Measurements from ENCODE around the gene LDHA. TPM values are rescaled to one million over a fixed set of nuclear protein-coding genes. Genes with fewer than 3 reads are reported as not detected.

The LDHA gene
- total RNA-seq (755 TPM), polyA plus RNA-seq (ENCODE audit: insufficient read depth, low read depth, low replicate concordance) (466 TPM)
- long read RNA-seq, donor 1, transcript LDHA-205 (8 exons, 2,416 nt): major isoform, 64 of 130 reads
- long read RNA-seq, donor 1, transcript LDHA-216 (4 exons, 1,345 nt): minor isoform, 7 of 130 reads
- long read RNA-seq, donor 1, partial matches to known transcripts: 48 of 130 reads
- long read RNA-seq, donor 1, other reads (novel, unspliced or antisense): 0 of 130 reads
- long read RNA-seq, donor 2, transcript LDHA-218 (8 exons, 2,305 nt): minor isoform, 6 of 171 reads
- long read RNA-seq, donor 2, transcript LDHA-205 (8 exons, 2,416 nt): major isoform, 78 of 171 reads
- long read RNA-seq, donor 2, transcript LDHA-202 (5 exons, 2,169 nt): minor isoform, 7 of 171 reads
- long read RNA-seq, donor 2, transcript LDHA-216 (4 exons, 1,345 nt): minor isoform, 14 of 171 reads
- long read RNA-seq, donor 2, partial matches to known transcripts: 61 of 171 reads
- long read RNA-seq, donor 2, other reads (novel, unspliced or antisense): 0 of 171 reads
- long read RNA-seq, donor 3, transcript LDHA-216 (4 exons, 1,345 nt): minor isoform, 32 of 353 reads
- long read RNA-seq, donor 3, transcript LDHA-220 (7 exons, 1,288 nt): minor isoform, 9 of 353 reads
- long read RNA-seq, donor 3, transcript LDHA-218 (8 exons, 2,305 nt): minor isoform, 7 of 353 reads
- long read RNA-seq, donor 3, transcript LDHA-205 (8 exons, 2,416 nt): major isoform, 168 of 353 reads
- long read RNA-seq, donor 3, partial matches to known transcripts: 125 of 353 reads
- long read RNA-seq, donor 3, other reads (novel, unspliced or antisense): 0 of 353 reads
- long read RNA-seq, donor 4, transcript LDHA-202 (5 exons, 2,169 nt): minor isoform, 13 of 110 reads
- long read RNA-seq, donor 4, transcript LDHA-205 (8 exons, 2,416 nt): major isoform, 72 of 110 reads
- long read RNA-seq, donor 4, transcript LDHA-218 (8 exons, 2,305 nt): minor isoform, 8 of 110 reads
- long read RNA-seq, donor 4, transcript LDHA-220 (7 exons, 1,288 nt): minor isoform, 9 of 110 reads
- long read RNA-seq, donor 4, partial matches to known transcripts: 0 of 110 reads
- long read RNA-seq, donor 4, other reads (novel, unspliced or antisense): 0 of 110 reads
- long read RNA-seq, donor 5, transcript LDHA-205 (8 exons, 2,416 nt): major isoform, 6 of 7 reads
- long read RNA-seq, donor 5, partial matches to known transcripts: 0 of 7 reads
- long read RNA-seq, donor 5, other reads (novel, unspliced or antisense): 0 of 7 reads
- long read RNA-seq, donor 6, transcript LDHA-220 (7 exons, 1,288 nt): minor isoform, 14 of 364 reads
- long read RNA-seq, donor 6, transcript LDHA-216 (4 exons, 1,345 nt): minor isoform, 22 of 364 reads
- long read RNA-seq, donor 6, transcript LDHA-205 (8 exons, 2,416 nt): major isoform, 137 of 364 reads
- long read RNA-seq, donor 6, transcript LDHA-218 (8 exons, 2,305 nt): minor isoform, 11 of 364 reads
- long read RNA-seq, donor 6, partial matches to known transcripts: 164 of 364 reads
- long read RNA-seq, donor 6, other reads (novel, unspliced or antisense): 0 of 364 reads
- long read RNA-seq, donor 7, transcript LDHA-205 (8 exons, 2,416 nt): major isoform, 409 of 490 reads
- long read RNA-seq, donor 7, transcript LDHA-216 (4 exons, 1,345 nt): minor isoform, 10 of 490 reads
- long read RNA-seq, donor 7, transcript LDHA-202 (5 exons, 2,169 nt): minor isoform, 40 of 490 reads
- long read RNA-seq, donor 7, transcript LDHA-220 (7 exons, 1,288 nt): minor isoform, 6 of 490 reads
- long read RNA-seq, donor 7, partial matches to known transcripts: 11 of 490 reads
- long read RNA-seq, donor 7, other reads (novel, unspliced or antisense): 13 of 490 reads
- long read RNA-seq, donor 8, transcript LDHA-216 (4 exons, 1,345 nt): minor isoform, 9 of 138 reads
- long read RNA-seq, donor 8, transcript LDHA-205 (8 exons, 2,416 nt): major isoform, 51 of 138 reads
- long read RNA-seq, donor 8, partial matches to known transcripts: 66 of 138 reads
- long read RNA-seq, donor 8, other reads (novel, unspliced or antisense): 0 of 138 reads
- long read RNA-seq, donor 9, transcript LDHA-205 (8 exons, 2,416 nt): major isoform, 25 of 36 reads
- long read RNA-seq, donor 9, transcript LDHA-218 (8 exons, 2,305 nt): minor isoform, 5 of 36 reads
- long read RNA-seq, donor 9, partial matches to known transcripts: 0 of 36 reads
- long read RNA-seq, donor 9, other reads (novel, unspliced or antisense): 0 of 36 reads
- long read RNA-seq, donor 10, transcript LDHA-205 (8 exons, 2,416 nt): major isoform, 53 of 152 reads
- long read RNA-seq, donor 10, transcript LDHA-216 (4 exons, 1,345 nt): minor isoform, 14 of 152 reads
- long read RNA-seq, donor 10, partial matches to known transcripts: 73 of 152 reads
- long read RNA-seq, donor 10, other reads (novel, unspliced or antisense): 0 of 152 reads

DNA sequence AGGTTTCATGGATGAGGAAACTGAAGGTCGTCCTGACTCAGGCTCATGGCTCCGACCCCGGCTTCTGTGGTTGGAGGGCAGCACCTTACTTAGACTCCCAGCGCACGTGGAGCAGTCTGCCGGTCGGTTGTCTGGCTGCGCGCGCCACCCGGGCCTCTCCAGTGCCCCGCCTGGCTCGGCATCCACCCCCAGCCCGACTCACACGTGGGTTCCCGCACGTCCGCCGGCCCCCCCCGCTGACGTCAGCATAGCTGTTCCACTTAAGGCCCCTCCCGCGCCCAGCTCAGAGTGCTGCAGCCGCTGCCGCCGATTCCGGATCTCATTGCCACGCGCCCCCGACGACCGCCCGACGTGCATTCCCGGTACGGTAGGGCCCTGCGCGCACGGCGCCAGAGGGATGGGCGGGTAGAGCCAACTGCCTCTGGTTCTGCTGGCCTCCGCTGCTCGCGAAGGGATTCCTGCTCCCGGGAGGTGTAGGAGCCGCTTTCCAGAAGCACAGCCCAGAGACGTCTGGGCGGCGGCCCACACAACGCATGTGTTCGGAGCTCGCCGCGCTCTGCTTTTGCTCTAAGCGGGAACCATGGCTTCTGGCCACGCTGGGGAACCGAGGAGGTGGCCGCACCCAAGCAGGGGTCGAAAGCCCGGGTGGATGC, at the start of gene LDHA:
Gene LDHA, plus strand, starts transcription at position 289 of the 653 bp plus-strand sequence. CDS start 2,280 bp downstream, outside the sequence.
- no peaks in the 10 kb centered on the region for H3K9me3 ChIP-seq (ENCODE audit: control insufficient read depth in 2 of 3, insufficient read depth in 1 of 3, low read length in 3 of 3)
- intact Hi-C loops (cut with DNase I): no loop called here
- DNase-seq (peak; percentile 94 to 100 (median 96)), FAIRE-seq (no peak)
- H3K27ac ChIP-seq (ENCODE audit: low read depth in 2 of 2, low read length in 2 of 2): peak within 1 kb of the TSS; percentile 98
- H3K27me3 ChIP-seq (ENCODE audit: control insufficient read depth, insufficient read depth, low read length): no peaks in the 10 kb centered on the region
- TF ChIP-seq CTCF (IDR thresholded peaks at IDR 0.05; ENCODE audit: borderline replicate concordance, extremely low read depth, insufficient read depth): peak; percentile 4
- H3K9ac ChIP-seq (ENCODE audit: low read length in 3 of 3): peak within 1 kb of the TSS; percentile 37 to 97 (median 93)
- H3K36me3 ChIP-seq (ENCODE audit: control insufficient read depth in 2 of 3, insufficient read depth in 3 of 3, low read length in 3 of 3): peaks cover 0 to 17% (median 11%) of the 10 kb centered on the region in 3 donors
- H3K4me1 ChIP-seq (ENCODE audit: control insufficient read depth in 2 of 3, insufficient read depth in 2 of 3, low read depth in 1 of 3, low read length in 3 of 3): peaks cover 0 to 13% (median 10%) of the 10 kb centered on the region in 3 donors
- H3K4me3 ChIP-seq (ENCODE audit: low read length in 3 of 3): peak within 1 kb of the TSS; percentile 63 to 100 (median 83)

GRCh38 chr11:18347471-18348125, 46.8 kb upstream of the LDHA start:
- Histone ChIP-seq H3K36me3 (ENCODE audit: control insufficient read depth in 2 of 3, insufficient read depth in 3 of 3, low read length in 3 of 3) (peaks cover 8 to 40% (median 23%) of the 10 kb centered on the region in 3 donors), H3K4me1 (ENCODE audit: control insufficient read depth in 2 of 3, insufficient read depth in 2 of 3, low read depth in 1 of 3, low read length in 3 of 3) (no peaks in the 10 kb centered on the region), H3K27me3 (ENCODE audit: control insufficient read depth, insufficient read depth, low read length) (no peaks in the 10 kb centered on the region), H3K9me3 (ENCODE audit: control insufficient read depth in 2 of 3, insufficient read depth in 1 of 3, low read length in 3 of 3) (no peaks in the 10 kb centered on the region), H3K9ac (ENCODE audit: low read length in 3 of 3) (no peak overlapping the region), H3K27ac (ENCODE audit: low read depth in 2 of 2, low read length in 2 of 2) (no peak overlapping the region), H3K4me3 (ENCODE audit: low read length in 3 of 3) (no peak overlapping the region)
- no peak for TF ChIP-seq CTCF (IDR thresholded peaks at IDR 0.05; ENCODE audit: borderline replicate concordance, extremely low read depth, insufficient read depth)
- intact Hi-C loops (cut with DNase I): no loop called here
- no peak for FAIRE-seq
- no peak for DNase-seq

Measured in kidney (tissue), 22 donors.